ENCODE results near the gene PITPNM3. TPM values are rescaled to one million over a fixed set of nuclear protein-coding genes. Genes with fewer than 3 reads are reported as not detected.

PITPNM3 gene
- total RNA-seq, 1 experiment from 2014 or later = 4.2 TPM

DNA sequence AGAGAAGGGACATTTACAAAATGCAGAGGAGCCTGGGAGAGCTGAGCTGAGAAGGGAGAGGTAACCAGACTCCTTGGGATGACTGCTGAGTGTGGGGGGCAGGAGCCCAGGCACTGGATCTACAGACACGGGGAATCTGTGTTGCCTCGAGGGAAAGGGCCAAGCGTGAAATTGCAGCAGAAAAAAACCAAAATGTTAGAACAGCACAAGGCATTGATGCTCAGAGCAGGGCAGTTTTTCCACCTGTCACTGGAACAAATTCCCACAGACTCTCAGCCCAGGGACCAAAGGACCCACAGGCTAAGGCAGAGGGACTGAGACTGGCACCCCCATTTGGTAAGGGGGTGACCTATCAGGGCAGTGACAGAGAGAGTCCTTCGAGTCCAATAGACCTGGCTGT is 2.0 kb downstream of the PITPNM3 start:
- TF ChIP-seq, protein P1, sequence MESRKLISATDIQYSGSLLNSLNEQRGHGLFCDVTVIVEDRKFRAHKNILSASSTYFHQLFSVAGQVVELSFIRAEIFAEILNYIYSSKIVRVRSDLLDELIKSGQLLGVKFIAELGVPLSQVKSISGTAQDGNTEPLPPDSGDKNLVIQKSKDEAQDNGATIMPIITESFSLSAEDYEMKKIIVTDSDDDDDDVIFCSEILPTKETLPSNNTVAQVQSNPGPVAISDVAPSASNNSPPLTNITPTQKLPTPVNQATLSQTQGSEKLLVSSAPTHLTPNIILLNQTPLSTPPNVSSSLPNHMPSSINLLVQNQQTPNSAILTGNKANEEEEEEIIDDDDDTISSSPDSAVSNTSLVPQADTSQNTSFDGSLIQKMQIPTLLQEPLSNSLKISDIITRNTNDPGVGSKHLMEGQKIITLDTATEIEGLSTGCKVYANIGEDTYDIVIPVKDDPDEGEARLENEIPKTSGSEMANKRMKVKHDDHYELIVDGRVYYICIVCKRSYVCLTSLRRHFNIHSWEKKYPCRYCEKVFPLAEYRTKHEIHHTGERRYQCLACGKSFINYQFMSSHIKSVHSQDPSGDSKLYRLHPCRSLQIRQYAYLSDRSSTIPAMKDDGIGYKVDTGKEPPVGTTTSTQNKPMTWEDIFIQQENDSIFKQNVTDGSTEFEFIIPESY (IDR thresholded peaks at IDR 0.05; ENCODE audit: extremely low read depth, insufficient replicate concordance, low read length) = no peak
- TF ChIP-seq, protein P2, sequence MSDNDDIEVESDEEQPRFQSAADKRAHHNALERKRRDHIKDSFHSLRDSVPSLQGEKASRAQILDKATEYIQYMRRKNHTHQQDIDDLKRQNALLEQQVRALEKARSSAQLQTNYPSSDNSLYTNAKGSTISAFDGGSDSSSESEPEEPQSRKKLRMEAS (IDR thresholded peaks at IDR 0.05) = no peak
- TF ChIP-seq EGR1 (IDR thresholded peaks at IDR 0.05; ENCODE audit: low read depth) (no peak), RAD21 (IDR thresholded peaks at IDR 0.05; ENCODE audit: low read depth) (no peak), YY1 (IDR thresholded peaks at IDR 0.05; ENCODE audit: extremely low read depth, insufficient replicate concordance, low read depth, low read length) (no peak), ZNF274 (IDR thresholded peaks at IDR 0.05; ENCODE audit: low read depth, low read length) (no peak), SP1 (IDR thresholded peaks at IDR 0.05; ENCODE audit: low read depth) (no peak), ELF1 (IDR thresholded peaks at IDR 0.05; ENCODE audit: borderline replicate concordance, low read depth) (no peak), JUND (IDR thresholded peaks at IDR 0.05) (no peak), EZH2 (IDR thresholded peaks at IDR 0.05) (no peak), FOSL1 (IDR thresholded peaks at IDR 0.05; ENCODE audit: low read depth) (no peak), SRF (IDR thresholded peaks at IDR 0.05; ENCODE audit: low read depth) (no peak), EZH2phosphoT487 (IDR thresholded peaks at IDR 0.05; ENCODE audit: borderline replicate concordance) (no peak), SIN3A (IDR thresholded peaks at IDR 0.05; ENCODE audit: low read depth) (no peak), TCF7L2 (IDR thresholded peaks at IDR 0.05; ENCODE audit: borderline replicate concordance, extremely low read depth, insufficient read depth, insufficient read length) (no peak), ZFX (IDR thresholded peaks at IDR 0.05) (no peak), CBX3 (IDR thresholded peaks at IDR 0.05; ENCODE audit: low read depth) (no peak), POLR2AphosphoS5 (IDR thresholded peaks at IDR 0.05; ENCODE audit: low read depth, low read length) (no peak)
- TF ChIP-seq, protein P3, sequence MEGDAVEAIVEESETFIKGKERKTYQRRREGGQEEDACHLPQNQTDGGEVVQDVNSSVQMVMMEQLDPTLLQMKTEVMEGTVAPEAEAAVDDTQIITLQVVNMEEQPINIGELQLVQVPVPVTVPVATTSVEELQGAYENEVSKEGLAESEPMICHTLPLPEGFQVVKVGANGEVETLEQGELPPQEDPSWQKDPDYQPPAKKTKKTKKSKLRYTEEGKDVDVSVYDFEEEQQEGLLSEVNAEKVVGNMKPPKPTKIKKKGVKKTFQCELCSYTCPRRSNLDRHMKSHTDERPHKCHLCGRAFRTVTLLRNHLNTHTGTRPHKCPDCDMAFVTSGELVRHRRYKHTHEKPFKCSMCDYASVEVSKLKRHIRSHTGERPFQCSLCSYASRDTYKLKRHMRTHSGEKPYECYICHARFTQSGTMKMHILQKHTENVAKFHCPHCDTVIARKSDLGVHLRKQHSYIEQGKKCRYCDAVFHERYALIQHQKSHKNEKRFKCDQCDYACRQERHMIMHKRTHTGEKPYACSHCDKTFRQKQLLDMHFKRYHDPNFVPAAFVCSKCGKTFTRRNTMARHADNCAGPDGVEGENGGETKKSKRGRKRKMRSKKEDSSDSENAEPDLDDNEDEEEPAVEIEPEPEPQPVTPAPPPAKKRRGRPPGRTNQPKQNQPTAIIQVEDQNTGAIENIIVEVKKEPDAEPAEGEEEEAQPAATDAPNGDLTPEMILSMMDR (IDR thresholded peaks at IDR 0.05 in 2 of 3, conservative IDR thresholded peaks at IDR 0.05 in 1 of 3; ENCODE audit: borderline replicate concordance in 1 of 3, insufficient read depth in 1 of 3, low read depth in 2 of 3, low read length in 2 of 3) = no peak
- no peaks in the 10 kb centered on the region for H3K27me3 ChIP-seq (ENCODE audit: insufficient read depth, low read length)
- H3K9me2 ChIP-seq (ENCODE audit: insufficient read depth) = no peaks in the 10 kb centered on the region
- H3K36me3 ChIP-seq (ENCODE audit: control insufficient read depth in 1 of 2, insufficient read depth in 2 of 2, low read length in 2 of 2) = no peaks in the 10 kb centered on the region
- H3K4me2 ChIP-seq (ENCODE audit: low read length) = no peak overlapping the region
- no peak overlapping the region for H3K4me3 ChIP-seq (replicated peaks in 1 of 2; ENCODE audit: low read depth in 1 of 2, low read length in 2 of 2)
- no peak overlapping the region for H2AFZ ChIP-seq (ENCODE audit: low read depth, low read length, poor library complexity, severe bottlenecking)
- POLR2A ChIA-PET = no interaction called here
- no TSS peak for BruUV-seq (replicated peaks)
- intact Hi-C loops (cut with micrococcal nuclease) = no loop called here
- no peak for DNase-seq (ENCODE audit: low read depth, low spot score)
- H3K9ac ChIP-seq (ENCODE audit: low read length) = no peak overlapping the region
- H3K4me1 ChIP-seq (ENCODE audit: control insufficient read depth in 1 of 2, insufficient read depth in 2 of 2, low read length in 2 of 2) = peaks cover 28 to 45% of the 10 kb centered on the region in 2 experiments
- CTCF ChIA-PET = no interaction called here
- no peak for ATAC-seq
- H4K20me1 ChIP-seq (ENCODE audit: insufficient read depth) = no peaks in the 10 kb centered on the region
- RAD21 ChIA-PET (ENCODE audit: low non-redundant PET in 1 of 2, low total read pairs in 2 of 2, uncharacterized antibody in 2 of 2, unreplicated experiment in 2 of 2) = no interaction called here
- no peaks in the 10 kb centered on the region for H3K79me2 ChIP-seq (ENCODE audit: insufficient read depth, low read length)
- H3K9me3 ChIP-seq (ENCODE audit: control insufficient read depth in 1 of 2, insufficient read depth in 1 of 2, low read depth in 1 of 2, low read length in 2 of 2) = no peaks in the 10 kb centered on the region
- H3K27ac ChIP-seq (ENCODE audit: low read depth, low read length) = no peak overlapping the region

All from HCT116 (cell line).